ENCODE data around the gene WWTR1. TPM values are rescaled to one million over a fixed set of nuclear protein-coding genes. Genes with fewer than 3 reads are reported as not detected.
A peak's percentile ranks its signal among the peaks of the same experiment; 100 is the strongest.

The WWTR1 gene
- total RNA-seq, 1 experiment from 2014 or later: 79.7 TPM

- no peak overlapping the region for H3K4me2 ChIP-seq (ENCODE audit: low read length)
- H3K9me2 ChIP-seq (replicated peaks; ENCODE audit: low read length): no peaks in the 10 kb centered on the region
- H3K27me3 ChIP-seq (ENCODE audit: low read length): no peaks in the 10 kb centered on the region
- POLR2A ChIA-PET (ENCODE audit: unreplicated experiment): no interaction called here
- H4K20me1 ChIP-seq (ENCODE audit: low read length): no peaks in the 10 kb centered on the region
- no peaks in the 10 kb centered on the region for H3K36me3 ChIP-seq (ENCODE audit: low read depth, low read length)
- ATAC-seq (no peak), DNase-seq (no peak)
- intact Hi-C loops (cut with micrococcal nuclease): no loop called here
- peaks cover 17% of the 10 kb centered on the region for H3K4me1 ChIP-seq (ENCODE audit: insufficient read depth, low read length)
- no peak overlapping the region for H2AFZ ChIP-seq (ENCODE audit: low read length)
- TF ChIP-seq EZH2phosphoT487 (IDR thresholded peaks at IDR 0.05; ENCODE audit: borderline replicate concordance, low read length) (no peak), EZH2 (IDR thresholded peaks at IDR 0.05; ENCODE audit: low read length, unreplicated experiment) (no peak)
- TF ChIP-seq, protein P1, sequence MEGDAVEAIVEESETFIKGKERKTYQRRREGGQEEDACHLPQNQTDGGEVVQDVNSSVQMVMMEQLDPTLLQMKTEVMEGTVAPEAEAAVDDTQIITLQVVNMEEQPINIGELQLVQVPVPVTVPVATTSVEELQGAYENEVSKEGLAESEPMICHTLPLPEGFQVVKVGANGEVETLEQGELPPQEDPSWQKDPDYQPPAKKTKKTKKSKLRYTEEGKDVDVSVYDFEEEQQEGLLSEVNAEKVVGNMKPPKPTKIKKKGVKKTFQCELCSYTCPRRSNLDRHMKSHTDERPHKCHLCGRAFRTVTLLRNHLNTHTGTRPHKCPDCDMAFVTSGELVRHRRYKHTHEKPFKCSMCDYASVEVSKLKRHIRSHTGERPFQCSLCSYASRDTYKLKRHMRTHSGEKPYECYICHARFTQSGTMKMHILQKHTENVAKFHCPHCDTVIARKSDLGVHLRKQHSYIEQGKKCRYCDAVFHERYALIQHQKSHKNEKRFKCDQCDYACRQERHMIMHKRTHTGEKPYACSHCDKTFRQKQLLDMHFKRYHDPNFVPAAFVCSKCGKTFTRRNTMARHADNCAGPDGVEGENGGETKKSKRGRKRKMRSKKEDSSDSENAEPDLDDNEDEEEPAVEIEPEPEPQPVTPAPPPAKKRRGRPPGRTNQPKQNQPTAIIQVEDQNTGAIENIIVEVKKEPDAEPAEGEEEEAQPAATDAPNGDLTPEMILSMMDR (conservative IDR thresholded peaks at IDR 0.05; ENCODE audit: low read depth, low read length): no peak
- CTCF ChIA-PET: no interaction called here
- no peaks in the 10 kb centered on the region for H3F3A ChIP-seq (ENCODE audit: low read length, unreplicated experiment)
- no peaks in the 10 kb centered on the region for H3K9me3 ChIP-seq (ENCODE audit: low read length)
- no peak overlapping the region for H3K27ac ChIP-seq (ENCODE audit: low read length)
- H3K9ac ChIP-seq (ENCODE audit: low read length): no peak overlapping the region
- H3K79me2 ChIP-seq (ENCODE audit: low read length): no peaks in the 10 kb centered on the region
- no peak overlapping the region for H3K4me3 ChIP-seq (ENCODE audit: low read length)
- BruUV-seq (replicated peaks): no TSS peak
Observed at GRCh38 chr3:149481491-149481890, 176.3 kb downstream of the WWTR1 start.

DNA sequence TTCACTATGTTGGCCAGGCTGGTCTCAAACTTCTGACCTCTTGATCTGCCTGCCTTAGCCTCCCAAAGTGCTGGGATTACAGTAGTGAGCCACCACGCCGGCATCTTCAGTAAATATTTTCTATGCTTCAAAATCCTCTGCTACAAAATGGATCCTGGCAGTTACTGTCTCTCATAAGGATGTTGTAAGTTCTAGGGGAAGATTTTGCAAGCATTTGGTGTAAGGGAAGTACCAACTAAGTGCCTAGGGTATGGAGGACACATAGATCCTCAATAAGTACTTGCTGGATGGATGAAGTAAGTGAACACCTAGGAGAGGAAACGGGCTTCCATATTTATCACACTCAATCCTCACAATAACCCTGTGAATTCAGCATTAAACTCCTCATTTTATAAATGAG is 176.8 kb downstream of the WWTR1 start:
- BruUV-seq (replicated peaks): no TSS peak
- intact Hi-C loops (cut with micrococcal nuclease): no loop called here
- H2AFZ ChIP-seq (ENCODE audit: low read length): no peak overlapping the region
- ATAC-seq (no peak), DNase-seq (no peak)
- no peaks in the 10 kb centered on the region for H3K9me3 ChIP-seq (ENCODE audit: low read length)
- no peaks in the 10 kb centered on the region for H3F3A ChIP-seq (ENCODE audit: low read length, unreplicated experiment)
- H3K9ac ChIP-seq (ENCODE audit: low read length): no peak overlapping the region
- CTCF ChIA-PET: interaction anchor here (0.7 to 1.0 kb wide), 2 partner anchors 129 to 170 kb away, joined by 3 to 5 read pairs; no protein-coding TSS in a partner anchor
- no peaks in the 10 kb centered on the region for H3K36me3 ChIP-seq (ENCODE audit: low read depth, low read length)
- H4K20me1 ChIP-seq (ENCODE audit: low read length): no peaks in the 10 kb centered on the region
- POLR2A ChIA-PET (ENCODE audit: unreplicated experiment): no interaction called here
- peaks cover 17% of the 10 kb centered on the region for H3K4me1 ChIP-seq (ENCODE audit: insufficient read depth, low read length)
- no peak overlapping the region for H3K4me3 ChIP-seq (ENCODE audit: low read length)
- H3K79me2 ChIP-seq (ENCODE audit: low read length): no peaks in the 10 kb centered on the region
- no peak overlapping the region for H3K27ac ChIP-seq (ENCODE audit: low read length)
- H3K4me2 ChIP-seq (ENCODE audit: low read length): no peak overlapping the region
- TF ChIP-seq, protein P1 (conservative IDR thresholded peaks at IDR 0.05; ENCODE audit: low read depth, low read length): no peak
- TF ChIP-seq EZH2 (IDR thresholded peaks at IDR 0.05; ENCODE audit: low read length, unreplicated experiment) (no peak), EZH2phosphoT487 (IDR thresholded peaks at IDR 0.05; ENCODE audit: borderline replicate concordance, low read length) (no peak)
- H3K27me3 ChIP-seq (ENCODE audit: low read length): no peaks in the 10 kb centered on the region
- H3K9me2 ChIP-seq (replicated peaks; ENCODE audit: low read length): no peaks in the 10 kb centered on the region

DNA sequence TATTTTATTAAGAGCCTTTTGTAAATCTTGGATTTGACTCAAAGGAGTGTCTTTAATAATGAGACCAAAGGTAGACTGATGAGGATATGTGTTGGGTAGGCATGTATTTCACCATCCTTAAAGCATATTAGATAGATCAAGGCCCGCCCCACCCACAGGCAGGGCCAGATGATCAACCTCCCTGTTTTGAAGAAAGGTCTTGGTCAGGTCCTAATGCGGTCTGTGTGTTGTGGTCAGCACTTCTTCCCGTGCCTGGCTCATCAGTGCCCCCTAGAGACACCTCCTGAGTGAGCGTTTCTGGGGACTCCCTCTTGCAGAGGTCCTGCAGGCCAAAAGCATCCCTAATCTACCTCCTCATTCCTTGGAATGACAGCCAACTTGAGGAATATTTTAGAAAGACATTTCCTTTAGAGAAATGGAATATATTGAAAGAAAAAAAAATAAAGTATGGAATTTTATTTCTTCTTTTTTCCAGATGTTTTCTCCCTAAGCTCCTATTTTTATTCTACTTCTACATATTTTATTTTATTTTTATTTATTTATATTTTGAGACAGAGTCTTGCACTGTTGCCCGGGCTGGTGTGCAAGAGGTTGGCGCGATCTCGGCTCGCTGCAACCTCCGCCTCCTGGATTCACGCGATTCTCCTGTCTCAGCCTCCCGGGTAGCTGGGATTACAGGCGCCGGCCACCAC is 177.4 kb downstream of the WWTR1 start:
- Histone ChIP-seq H3K9me3 (ENCODE audit: low read length) (no peaks in the 10 kb centered on the region), H3K4me2 (ENCODE audit: low read length) (peak overlapping the region; percentile 24), H3K9me2 (replicated peaks; ENCODE audit: low read length) (no peaks in the 10 kb centered on the region), H4K20me1 (ENCODE audit: low read length) (no peaks in the 10 kb centered on the region), H3K4me3 (ENCODE audit: low read length) (no peak overlapping the region), H3K27ac (ENCODE audit: low read length) (peak overlapping the region; percentile 55), H3K4me1 (ENCODE audit: insufficient read depth, low read length) (peaks cover 17% of the 10 kb centered on the region), H3K79me2 (ENCODE audit: low read length) (no peaks in the 10 kb centered on the region), H3F3A (ENCODE audit: low read length, unreplicated experiment) (no peaks in the 10 kb centered on the region), H3K9ac (ENCODE audit: low read length) (peak overlapping the region; percentile 51), H3K27me3 (ENCODE audit: low read length) (no peaks in the 10 kb centered on the region), H2AFZ (ENCODE audit: low read length) (peak overlapping the region; percentile 62), H3K36me3 (ENCODE audit: low read depth, low read length) (no peaks in the 10 kb centered on the region)
- TF ChIP-seq, protein P1 (conservative IDR thresholded peaks at IDR 0.05; ENCODE audit: low read depth, low read length): peak; percentile 98
- TF ChIP-seq EZH2phosphoT487 (IDR thresholded peaks at IDR 0.05; ENCODE audit: borderline replicate concordance, low read length): no peak
- CTCF ChIA-PET: interaction anchor here (0.7 to 1.3 kb wide), 6 partner anchors 10 to 525 kb away, joined by 3 to 9 read pairs (median 4); partner anchors contain the start of gene TM4SF1
- peak; percentile 96 for ATAC-seq
- peak; percentile 94 for DNase-seq
- POLR2A ChIA-PET (ENCODE audit: unreplicated experiment): no interaction called here
- intact Hi-C loops (cut with micrococcal nuclease): loop anchor here (1.0 kb wide), 6 partner anchors 87 to 525 kb away; no protein-coding TSS in a partner anchor
- no TSS peak for BruUV-seq (replicated peaks)

All from PC-3 (cell line).